ENCODE data around the gene SUSD4. TPM values are rescaled to one million over a fixed set of nuclear protein-coding genes. Genes with fewer than 3 reads are reported as not detected.

The SUSD4 gene
- total RNA-seq, 1 donor from 2014 or later, result not detected

GRCh38 chr1:223202376-223203033, 161.5 kb downstream of the SUSD4 start:
- Mint-ChIP-seq H3K36me3 (ENCODE audit: unreplicated experiment) (no peaks in the 10 kb centered on the region), H3K9me3 (ENCODE audit: unreplicated experiment) (no peaks in the 10 kb centered on the region), H3K4me3 (ENCODE audit: unreplicated experiment) (no peak overlapping the region), H3K4me1 (ENCODE audit: unreplicated experiment) (no peaks in the 10 kb centered on the region), H3K27ac (ENCODE audit: unreplicated experiment) (no peak overlapping the region), H3K27me3 (ENCODE audit: unreplicated experiment) (no peaks in the 10 kb centered on the region)
- DNase-seq (ENCODE audit: extremely low spot score, unreplicated experiment), result no peak
- TF ChIP-seq, protein P1, sequence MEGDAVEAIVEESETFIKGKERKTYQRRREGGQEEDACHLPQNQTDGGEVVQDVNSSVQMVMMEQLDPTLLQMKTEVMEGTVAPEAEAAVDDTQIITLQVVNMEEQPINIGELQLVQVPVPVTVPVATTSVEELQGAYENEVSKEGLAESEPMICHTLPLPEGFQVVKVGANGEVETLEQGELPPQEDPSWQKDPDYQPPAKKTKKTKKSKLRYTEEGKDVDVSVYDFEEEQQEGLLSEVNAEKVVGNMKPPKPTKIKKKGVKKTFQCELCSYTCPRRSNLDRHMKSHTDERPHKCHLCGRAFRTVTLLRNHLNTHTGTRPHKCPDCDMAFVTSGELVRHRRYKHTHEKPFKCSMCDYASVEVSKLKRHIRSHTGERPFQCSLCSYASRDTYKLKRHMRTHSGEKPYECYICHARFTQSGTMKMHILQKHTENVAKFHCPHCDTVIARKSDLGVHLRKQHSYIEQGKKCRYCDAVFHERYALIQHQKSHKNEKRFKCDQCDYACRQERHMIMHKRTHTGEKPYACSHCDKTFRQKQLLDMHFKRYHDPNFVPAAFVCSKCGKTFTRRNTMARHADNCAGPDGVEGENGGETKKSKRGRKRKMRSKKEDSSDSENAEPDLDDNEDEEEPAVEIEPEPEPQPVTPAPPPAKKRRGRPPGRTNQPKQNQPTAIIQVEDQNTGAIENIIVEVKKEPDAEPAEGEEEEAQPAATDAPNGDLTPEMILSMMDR (IDR thresholded peaks at IDR 0.05), result no peak

- Mint-ChIP-seq H3K36me3 (ENCODE audit: unreplicated experiment) (no peaks in the 10 kb centered on the region), H3K4me3 (ENCODE audit: unreplicated experiment) (no peak overlapping the region)
- TF ChIP-seq, protein P1 (IDR thresholded peaks at IDR 0.05), result no peak
Measured at GRCh38 chr1:223201967-223202366, 162.0 kb downstream of the SUSD4 start.

DNA sequence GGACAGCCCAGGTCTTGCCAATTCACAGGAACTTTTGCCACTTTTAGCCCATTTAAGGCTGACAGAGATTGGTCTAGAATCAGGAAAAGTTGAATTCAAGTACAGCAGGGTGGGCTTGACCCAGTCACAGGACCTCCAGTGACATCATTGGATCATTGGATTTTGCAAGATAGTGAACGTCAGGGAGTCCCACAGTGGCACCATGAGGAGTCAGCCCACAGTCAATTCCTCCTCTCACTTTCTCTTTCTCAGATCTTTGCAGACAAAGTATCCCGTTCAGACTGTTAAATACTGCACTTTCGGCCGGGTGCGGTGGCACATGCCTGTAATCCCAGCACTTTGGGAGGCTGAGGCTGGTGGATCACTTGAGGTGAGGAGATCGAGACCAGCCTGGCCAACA, 163.1 kb downstream of the SUSD4 start:
- H3K27me3 Mint-ChIP-seq (ENCODE audit: unreplicated experiment), result no peaks in the 10 kb centered on the region
- H3K27ac Mint-ChIP-seq (ENCODE audit: unreplicated experiment), result no peak overlapping the region
- TF ChIP-seq, protein P1 (IDR thresholded peaks at IDR 0.05), result no peak
- no peak for DNase-seq (ENCODE audit: extremely low spot score, unreplicated experiment)
- H3K4me1 Mint-ChIP-seq (ENCODE audit: unreplicated experiment), result no peaks in the 10 kb centered on the region
- no peaks in the 10 kb centered on the region for H3K36me3 Mint-ChIP-seq (ENCODE audit: unreplicated experiment)
- H3K9me3 Mint-ChIP-seq (ENCODE audit: unreplicated experiment), result no peaks in the 10 kb centered on the region
- H3K4me3 Mint-ChIP-seq (ENCODE audit: unreplicated experiment), result no peak overlapping the region

More at GRCh38 chr1:223201967-223202366, 162.0 kb downstream of the SUSD4 start:
- Mint-ChIP-seq H3K27ac (ENCODE audit: unreplicated experiment) (no peak overlapping the region), H3K9me3 (ENCODE audit: unreplicated experiment) (no peaks in the 10 kb centered on the region), H3K4me1 (ENCODE audit: unreplicated experiment) (no peaks in the 10 kb centered on the region), H3K27me3 (ENCODE audit: unreplicated experiment) (no peaks in the 10 kb centered on the region)
- no peak for DNase-seq (ENCODE audit: extremely low spot score, unreplicated experiment)

GRCh38 chr1:223199094-223199647, 164.8 kb downstream of the SUSD4 start:
- H3K4me1 Mint-ChIP-seq (ENCODE audit: unreplicated experiment), result no peaks in the 10 kb centered on the region
- H3K27me3 Mint-ChIP-seq (ENCODE audit: unreplicated experiment), result no peaks in the 10 kb centered on the region
- H3K9me3 Mint-ChIP-seq (ENCODE audit: unreplicated experiment), result no peaks in the 10 kb centered on the region
- no peaks in the 10 kb centered on the region for H3K36me3 Mint-ChIP-seq (ENCODE audit: unreplicated experiment)
- TF ChIP-seq, protein P1 (IDR thresholded peaks at IDR 0.05), result no peak
- no peak overlapping the region for H3K4me3 Mint-ChIP-seq (ENCODE audit: unreplicated experiment)
- no peak overlapping the region for H3K27ac Mint-ChIP-seq (ENCODE audit: unreplicated experiment)
- no peak for DNase-seq (ENCODE audit: extremely low spot score, unreplicated experiment)

- no peaks in the 10 kb centered on the region for H3K27me3 Mint-ChIP-seq (ENCODE audit: unreplicated experiment)
- no peak overlapping the region for H3K27ac Mint-ChIP-seq (ENCODE audit: unreplicated experiment)
- no peaks in the 10 kb centered on the region for H3K9me3 Mint-ChIP-seq (ENCODE audit: unreplicated experiment)
- TF ChIP-seq, protein P1 (IDR thresholded peaks at IDR 0.05), result no peak
- H3K36me3 Mint-ChIP-seq (ENCODE audit: unreplicated experiment), result no peaks in the 10 kb centered on the region
- no peak overlapping the region for H3K4me3 Mint-ChIP-seq (ENCODE audit: unreplicated experiment)
- H3K4me1 Mint-ChIP-seq (ENCODE audit: unreplicated experiment), result no peaks in the 10 kb centered on the region
- DNase-seq (ENCODE audit: extremely low spot score, unreplicated experiment), result no peak
Measured at GRCh38 chr1:223198628-223198965, 165.4 kb downstream of the SUSD4 start.

Data from osteocyte (in vitro differentiated cells).